Stimulated activated CD8-positive, alpha-beta memory T cell treated with anti-CD3 and anti-CD28 coated beads, Interleukin-15, amount 100 ng/mL, for 4 hours (primary cell): ENCODE results near the gene TMPRSS4.

ENCODE experiments used
- DNase-seq, 2 donors: peaks; one replicate each; pipeline ENCODE4 v3.0.0-alpha.2; 2020; ENCODE audit warnings: low read depth in 2 of 2

Gene TMPRSS4

GRCh38 chr11:118135051-118135795 is 58.3 kb downstream of the TMPRSS4 start:
- DNase-seq, result no peak

- no peak for DNase-seq
Observed at GRCh38 chr11:118135796-118136165, 58.9 kb downstream of the TMPRSS4 start.

GRCh38 chr11:118136341-118136740 is 59.5 kb downstream of the TMPRSS4 start:
- DNase-seq, result no peak

- no peak for DNase-seq
Observed at GRCh38 chr11:118136801-118137200, 59.9 kb downstream of the TMPRSS4 start.

- no peak for DNase-seq
Observed at GRCh38 chr11:118138839-118139420, 62.1 kb downstream of the TMPRSS4 start.

GRCh38 chr11:118139578-118139977 is 62.7 kb downstream of the TMPRSS4 start:
- no peak for DNase-seq

GRCh38 chr11:118142081-118142480 is 65.2 kb downstream of the TMPRSS4 start:
- no peak for DNase-seq

- no peak for DNase-seq
Observed at GRCh38 chr11:118142809-118143208, 65.9 kb downstream of the TMPRSS4 start.

GRCh38 chr11:118143661-118144185 is 66.8 kb downstream of the TMPRSS4 start:
- DNase-seq, result no peak

GRCh38 chr11:118144301-118145268 is 67.7 kb downstream of the TMPRSS4 start:
- DNase-seq, result no peak

GRCh38 chr11:118145285-118146227 is 68.7 kb downstream of the TMPRSS4 start:
- peak; percentile 56 to 72 for DNase-seq

GRCh38 chr11:118146554-118146953 is 69.7 kb downstream of the TMPRSS4 start:
- DNase-seq, result no peak

- DNase-seq, result no peak
Observed at GRCh38 chr11:118147502-118147901, 70.6 kb downstream of the TMPRSS4 start.

- no peak for DNase-seq
Observed at GRCh38 chr11:118148240-118148639, 71.4 kb downstream of the TMPRSS4 start.

- DNase-seq, result no peak
Observed at GRCh38 chr11:118148856-118149255, 72.0 kb downstream of the TMPRSS4 start.

GRCh38 chr11:118149493-118149892 is 72.6 kb downstream of the TMPRSS4 start:
- no peak for DNase-seq

- no peak for DNase-seq
Observed at GRCh38 chr11:118151431-118151830, 74.6 kb downstream of the TMPRSS4 start.

- no peak for DNase-seq
Observed at GRCh38 chr11:118152020-118152551, 75.2 kb downstream of the TMPRSS4 start.

- no peak for DNase-seq
Observed at GRCh38 chr11:118152552-118153471, 75.9 kb downstream of the TMPRSS4 start, which contains the start of gene SCN4B. Gene SCN4B, minus strand, starts transcription at chr11:118152823. Its CDS starts 150 bp downstream, at chr11:118152673.

GRCh38 chr11:118153516-118153915 is 76.6 kb downstream of the TMPRSS4 start:
- DNase-seq, result no peak
